Renal pelvis (tissue), 4 donors: ENCODE results near the gene ATXN10. TPM values are rescaled to one million over a fixed set of nuclear protein-coding genes. Genes with fewer than 3 reads are reported as not detected.

Source experiments
- DNase-seq: peaks from one replicate; pipeline ENCODE4 v3.0.0-alpha.2; 2013
- polyA plus RNA-seq, 3 donors: library from polyadenylated mRNA; unstranded; fragments of 120-200 nt; gene quantifications; one replicate each; pipeline ENCODE4 v1.2.1, GENCODE V29; 2013; ENCODE audit not compliant: insufficient read length in 3 of 3

ATXN10 gene
- polyA plus RNA-seq, 3 donors, result 235 to 291 (median 278) TPM

GRCh38 chr22:45872659-45873263 lies 201.1 kb downstream of the ATXN10 start:
- DNase-seq, result no peak

GRCh38 chr22:45876136-45877035 lies 204.8 kb downstream of the ATXN10 start:
- no peak for DNase-seq

GRCh38 chr22:45877036-45877380 lies 205.4 kb downstream of the ATXN10 start:
- DNase-seq, result no peak

- no peak for DNase-seq
These were observed 206.0 kb downstream of the ATXN10 start for GRCh38 chr22:45877651-45878050.

- no peak for DNase-seq
These were observed 206.6 kb downstream of the ATXN10 start for GRCh38 chr22:45878051-45878781.

GRCh38 chr22:45878901-45879551 lies 207.4 kb downstream of the ATXN10 start:
- no peak for DNase-seq

- DNase-seq, result no peak
These were observed 207.9 kb downstream of the ATXN10 start for GRCh38 chr22:45879552-45879949.

- no peak for DNase-seq
These were observed 208.6 kb downstream of the ATXN10 start for GRCh38 chr22:45880091-45880715.

- no peak for DNase-seq
These were observed 209.3 kb downstream of the ATXN10 start for GRCh38 chr22:45880716-45881523.

GRCh38 chr22:45881524-45881875 lies 209.9 kb downstream of the ATXN10 start:
- no peak for DNase-seq

- DNase-seq, result no peak
These were observed 211.5 kb downstream of the ATXN10 start for GRCh38 chr22:45882881-45883810.

GRCh38 chr22:45883811-45884170 lies 212.2 kb downstream of the ATXN10 start:
- no peak for DNase-seq

- no peak for DNase-seq
These were observed 212.8 kb downstream of the ATXN10 start for GRCh38 chr22:45884201-45885062.

- DNase-seq, result no peak
These were observed 213.7 kb downstream of the ATXN10 start for GRCh38 chr22:45885171-45885840.

- no peak for DNase-seq
These were observed 214.3 kb downstream of the ATXN10 start for GRCh38 chr22:45885941-45886395.

GRCh38 chr22:45886540-45886939 lies 214.9 kb downstream of the ATXN10 start:
- no peak for DNase-seq

- DNase-seq, result no peak
These were observed 215.8 kb downstream of the ATXN10 start for GRCh38 chr22:45887202-45888131.
